ENCODE results near the gene PIGX. TPM values are rescaled to one million over a fixed set of nuclear protein-coding genes. Genes with fewer than 3 reads are reported as not detected.

PIGX gene
- total and polyA plus RNA-seq, 2 experiments from 2014 or later = 13.0 to 14.5 TPM

DNA sequence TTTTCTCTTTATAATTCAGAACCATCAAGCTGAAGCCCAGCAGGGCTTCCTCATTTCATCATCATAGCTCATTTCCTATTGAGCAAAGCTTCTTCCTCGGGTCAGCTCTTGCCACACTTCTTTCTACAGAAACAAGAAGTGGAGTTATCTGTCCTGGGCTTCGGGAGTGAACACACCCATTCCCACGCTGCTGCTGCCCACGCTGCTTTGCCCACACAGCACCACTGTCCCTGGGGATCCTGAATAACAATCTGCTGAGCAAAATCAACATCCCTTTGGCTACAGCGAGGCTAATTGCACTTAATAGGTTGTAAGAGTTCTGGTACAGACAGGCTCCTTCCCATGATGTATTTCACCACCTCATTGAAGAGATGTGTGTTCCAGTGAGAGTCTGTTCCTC, 23.8 kb upstream of the PIGX start:
- H3K4me3 ChIP-seq = no peak overlapping the region
- ATAC-seq (no peak), DNase-seq (ENCODE audit: low spot score) (no peak)
- H3K27me3 ChIP-seq (ENCODE audit: insufficient read depth) = no peaks in the 10 kb centered on the region
- H3K4me1 ChIP-seq (ENCODE audit: insufficient read depth) = peaks cover 14% of the 10 kb centered on the region
- no peaks in the 10 kb centered on the region for H3K9me2 ChIP-seq (ENCODE audit: insufficient read depth)
- no peaks in the 10 kb centered on the region for H4K20me1 ChIP-seq (replicated peaks; ENCODE audit: insufficient read depth)
- Mint-ChIP-seq H3K9me3 (peaks cover 7% of the 10 kb centered on the region; the same call in 2 of the 3 replicates), H3K27ac (peak overlapping the region; percentile 63; the same call in 1 of the 2 replicates), H3K4me3 (no peak overlapping the region), H3K4me1 (peaks cover 18% of the 10 kb centered on the region), H3K27me3 (ENCODE audit: insufficient read depth, low read depth, poor library complexity) (peaks cover 5% of the 10 kb centered on the region), H3K36me3 (ENCODE audit: low read depth) (no peaks in the 10 kb centered on the region; the same call in 2 of the 3 replicates)
- no peaks in the 10 kb centered on the region for H3K36me3 ChIP-seq (ENCODE audit: insufficient read depth)
- no peak overlapping the region for H3K4me2 ChIP-seq
- 0 out of 2 replicates have a peak, but pooled peaks cover 2% of the 10 kb centered on the region for H3F3A ChIP-seq (replicated peaks; ENCODE audit: low read depth)
- peak overlapping the region; percentile 97; the same call in 1 of the 2 replicates for H2AFZ ChIP-seq
- no peak overlapping the region for H3K27ac ChIP-seq (ENCODE audit: low read depth)
- H3K79me2 ChIP-seq (replicated peaks; ENCODE audit: insufficient read depth) = no peaks in the 10 kb centered on the region
- TF ChIP-seq EZH2 (IDR thresholded peaks at IDR 0.05; ENCODE audit: low read depth, unreplicated experiment) = no peak
- TF ChIP-seq JUNB (IDR thresholded peaks at IDR 0.05; ENCODE audit: unreplicated experiment) = no peak
- no peak for TF ChIP-seq ZNF114 (CRISPR knock-in tag; IDR thresholded peaks at IDR 0.05)
- TF ChIP-seq NANOG (IDR thresholded peaks at IDR 0.05; ENCODE audit: borderline replicate concordance) = no peak
- TF ChIP-seq, protein P1, sequence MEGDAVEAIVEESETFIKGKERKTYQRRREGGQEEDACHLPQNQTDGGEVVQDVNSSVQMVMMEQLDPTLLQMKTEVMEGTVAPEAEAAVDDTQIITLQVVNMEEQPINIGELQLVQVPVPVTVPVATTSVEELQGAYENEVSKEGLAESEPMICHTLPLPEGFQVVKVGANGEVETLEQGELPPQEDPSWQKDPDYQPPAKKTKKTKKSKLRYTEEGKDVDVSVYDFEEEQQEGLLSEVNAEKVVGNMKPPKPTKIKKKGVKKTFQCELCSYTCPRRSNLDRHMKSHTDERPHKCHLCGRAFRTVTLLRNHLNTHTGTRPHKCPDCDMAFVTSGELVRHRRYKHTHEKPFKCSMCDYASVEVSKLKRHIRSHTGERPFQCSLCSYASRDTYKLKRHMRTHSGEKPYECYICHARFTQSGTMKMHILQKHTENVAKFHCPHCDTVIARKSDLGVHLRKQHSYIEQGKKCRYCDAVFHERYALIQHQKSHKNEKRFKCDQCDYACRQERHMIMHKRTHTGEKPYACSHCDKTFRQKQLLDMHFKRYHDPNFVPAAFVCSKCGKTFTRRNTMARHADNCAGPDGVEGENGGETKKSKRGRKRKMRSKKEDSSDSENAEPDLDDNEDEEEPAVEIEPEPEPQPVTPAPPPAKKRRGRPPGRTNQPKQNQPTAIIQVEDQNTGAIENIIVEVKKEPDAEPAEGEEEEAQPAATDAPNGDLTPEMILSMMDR (conservative IDR thresholded peaks at IDR 0.05; ENCODE audit: low read depth in 2 of 2) = no peak
- TF ChIP-seq, protein P2, sequence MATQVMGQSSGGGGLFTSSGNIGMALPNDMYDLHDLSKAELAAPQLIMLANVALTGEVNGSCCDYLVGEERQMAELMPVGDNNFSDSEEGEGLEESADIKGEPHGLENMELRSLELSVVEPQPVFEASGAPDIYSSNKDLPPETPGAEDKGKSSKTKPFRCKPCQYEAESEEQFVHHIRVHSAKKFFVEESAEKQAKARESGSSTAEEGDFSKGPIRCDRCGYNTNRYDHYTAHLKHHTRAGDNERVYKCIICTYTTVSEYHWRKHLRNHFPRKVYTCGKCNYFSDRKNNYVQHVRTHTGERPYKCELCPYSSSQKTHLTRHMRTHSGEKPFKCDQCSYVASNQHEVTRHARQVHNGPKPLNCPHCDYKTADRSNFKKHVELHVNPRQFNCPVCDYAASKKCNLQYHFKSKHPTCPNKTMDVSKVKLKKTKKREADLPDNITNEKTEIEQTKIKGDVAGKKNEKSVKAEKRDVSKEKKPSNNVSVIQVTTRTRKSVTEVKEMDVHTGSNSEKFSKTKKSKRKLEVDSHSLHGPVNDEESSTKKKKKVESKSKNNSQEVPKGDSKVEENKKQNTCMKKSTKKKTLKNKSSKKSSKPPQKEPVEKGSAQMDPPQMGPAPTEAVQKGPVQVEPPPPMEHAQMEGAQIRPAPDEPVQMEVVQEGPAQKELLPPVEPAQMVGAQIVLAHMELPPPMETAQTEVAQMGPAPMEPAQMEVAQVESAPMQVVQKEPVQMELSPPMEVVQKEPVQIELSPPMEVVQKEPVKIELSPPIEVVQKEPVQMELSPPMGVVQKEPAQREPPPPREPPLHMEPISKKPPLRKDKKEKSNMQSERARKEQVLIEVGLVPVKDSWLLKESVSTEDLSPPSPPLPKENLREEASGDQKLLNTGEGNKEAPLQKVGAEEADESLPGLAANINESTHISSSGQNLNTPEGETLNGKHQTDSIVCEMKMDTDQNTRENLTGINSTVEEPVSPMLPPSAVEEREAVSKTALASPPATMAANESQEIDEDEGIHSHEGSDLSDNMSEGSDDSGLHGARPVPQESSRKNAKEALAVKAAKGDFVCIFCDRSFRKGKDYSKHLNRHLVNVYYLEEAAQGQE (IDR thresholded peaks at IDR 0.05; ENCODE audit: unreplicated experiment) = no peak
- no peak for TF ChIP-seq STAT1 (IDR thresholded peaks at IDR 0.05; ENCODE audit: unreplicated experiment)
- TF ChIP-seq, protein P3, sequence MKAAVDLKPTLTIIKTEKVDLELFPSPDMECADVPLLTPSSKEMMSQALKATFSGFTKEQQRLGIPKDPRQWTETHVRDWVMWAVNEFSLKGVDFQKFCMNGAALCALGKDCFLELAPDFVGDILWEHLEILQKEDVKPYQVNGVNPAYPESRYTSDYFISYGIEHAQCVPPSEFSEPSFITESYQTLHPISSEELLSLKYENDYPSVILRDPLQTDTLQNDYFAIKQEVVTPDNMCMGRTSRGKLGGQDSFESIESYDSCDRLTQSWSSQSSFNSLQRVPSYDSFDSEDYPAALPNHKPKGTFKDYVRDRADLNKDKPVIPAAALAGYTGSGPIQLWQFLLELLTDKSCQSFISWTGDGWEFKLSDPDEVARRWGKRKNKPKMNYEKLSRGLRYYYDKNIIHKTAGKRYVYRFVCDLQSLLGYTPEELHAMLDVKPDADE (IDR thresholded peaks at IDR 0.05) = no peak
- no peak for TF ChIP-seq POLR2AphosphoS5 (IDR thresholded peaks at IDR 0.05; ENCODE audit: low read depth)
- TF ChIP-seq CREB1 (CRISPR knock-in tag; IDR thresholded peaks at IDR 0.05; ENCODE audit: low read depth) = no peak
- TF ChIP-seq, protein P4, sequence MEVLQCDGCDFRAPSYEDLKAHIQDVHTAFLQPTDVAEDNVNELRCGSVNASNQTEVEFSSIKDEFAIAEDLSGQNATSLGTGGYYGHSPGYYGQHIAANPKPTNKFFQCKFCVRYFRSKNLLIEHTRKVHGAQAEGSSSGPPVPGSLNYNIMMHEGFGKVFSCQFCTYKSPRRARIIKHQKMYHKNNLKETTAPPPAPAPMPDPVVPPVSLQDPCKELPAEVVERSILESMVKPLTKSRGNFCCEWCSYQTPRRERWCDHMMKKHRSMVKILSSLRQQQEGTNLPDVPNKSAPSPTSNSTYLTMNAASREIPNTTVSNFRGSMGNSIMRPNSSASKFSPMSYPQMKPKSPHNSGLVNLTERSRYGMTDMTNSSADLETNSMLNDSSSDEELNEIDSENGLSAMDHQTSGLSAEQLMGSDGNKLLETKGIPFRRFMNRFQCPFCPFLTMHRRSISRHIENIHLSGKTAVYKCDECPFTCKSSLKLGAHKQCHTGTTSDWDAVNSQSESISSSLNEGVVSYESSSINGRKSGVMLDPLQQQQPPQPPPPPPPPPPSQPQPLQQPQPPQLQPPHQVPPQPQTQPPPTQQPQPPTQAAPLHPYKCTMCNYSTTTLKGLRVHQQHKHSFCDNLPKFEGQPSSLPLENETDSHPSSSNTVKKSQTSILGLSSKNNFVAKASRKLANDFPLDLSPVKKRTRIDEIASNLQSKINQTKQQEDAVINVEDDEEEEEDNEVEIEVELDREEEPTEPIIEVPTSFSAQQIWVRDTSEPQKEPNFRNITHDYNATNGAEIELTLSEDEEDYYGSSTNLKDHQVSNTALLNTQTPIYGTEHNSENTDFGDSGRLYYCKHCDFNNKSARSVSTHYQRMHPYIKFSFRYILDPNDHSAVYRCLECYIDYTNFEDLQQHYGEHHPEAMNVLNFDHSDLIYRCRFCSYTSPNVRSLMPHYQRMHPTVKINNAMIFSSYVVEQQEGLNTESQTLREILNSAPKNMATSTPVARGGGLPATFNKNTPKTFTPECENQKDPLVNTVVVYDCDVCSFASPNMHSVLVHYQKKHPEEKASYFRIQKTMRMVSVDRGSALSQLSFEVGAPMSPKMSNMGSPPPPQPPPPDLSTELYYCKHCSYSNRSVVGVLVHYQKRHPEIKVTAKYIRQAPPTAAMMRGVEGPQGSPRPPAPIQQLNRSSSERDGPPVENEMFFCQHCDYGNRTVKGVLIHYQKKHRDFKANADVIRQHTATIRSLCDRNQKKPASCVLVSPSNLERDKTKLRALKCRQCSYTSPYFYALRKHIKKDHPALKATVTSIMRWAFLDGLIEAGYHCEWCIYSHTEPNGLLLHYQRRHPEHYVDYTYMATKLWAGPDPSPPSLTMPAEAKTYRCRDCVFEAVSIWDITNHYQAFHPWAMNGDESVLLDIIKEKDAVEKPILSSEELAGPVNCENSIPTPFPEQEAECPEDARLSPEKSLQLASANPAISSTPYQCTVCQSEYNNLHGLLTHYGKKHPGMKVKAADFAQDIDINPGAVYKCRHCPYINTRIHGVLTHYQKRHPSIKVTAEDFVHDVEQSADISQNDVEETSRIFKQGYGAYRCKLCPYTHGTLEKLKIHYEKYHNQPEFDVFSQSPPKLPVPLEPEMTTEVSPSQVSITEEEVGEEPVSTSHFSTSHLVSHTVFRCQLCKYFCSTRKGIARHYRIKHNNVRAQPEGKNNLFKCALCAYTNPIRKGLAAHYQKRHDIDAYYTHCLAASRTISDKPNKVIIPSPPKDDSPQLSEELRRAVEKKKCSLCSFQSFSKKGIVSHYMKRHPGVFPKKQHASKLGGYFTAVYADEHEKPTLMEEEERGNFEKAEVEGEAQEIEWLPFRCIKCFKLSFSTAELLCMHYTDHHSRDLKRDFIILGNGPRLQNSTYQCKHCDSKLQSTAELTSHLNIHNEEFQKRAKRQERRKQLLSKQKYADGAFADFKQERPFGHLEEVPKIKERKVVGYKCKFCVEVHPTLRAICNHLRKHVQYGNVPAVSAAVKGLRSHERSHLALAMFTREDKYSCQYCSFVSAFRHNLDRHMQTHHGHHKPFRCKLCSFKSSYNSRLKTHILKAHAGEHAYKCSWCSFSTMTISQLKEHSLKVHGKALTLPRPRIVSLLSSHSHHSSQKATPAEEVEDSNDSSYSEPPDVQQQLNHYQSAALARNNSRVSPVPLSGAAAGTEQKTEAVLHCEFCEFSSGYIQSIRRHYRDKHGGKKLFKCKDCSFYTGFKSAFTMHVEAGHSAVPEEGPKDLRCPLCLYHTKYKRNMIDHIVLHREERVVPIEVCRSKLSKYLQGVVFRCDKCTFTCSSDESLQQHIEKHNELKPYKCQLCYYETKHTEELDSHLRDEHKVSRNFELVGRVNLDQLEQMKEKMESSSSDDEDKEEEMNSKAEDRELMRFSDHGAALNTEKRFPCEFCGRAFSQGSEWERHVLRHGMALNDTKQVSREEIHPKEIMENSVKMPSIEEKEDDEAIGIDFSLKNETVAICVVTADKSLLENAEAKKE (CRISPR knock-in tag; IDR thresholded peaks at IDR 0.05) = no peak
- no peak for TF ChIP-seq EZH2phosphoT487 (IDR thresholded peaks at IDR 0.05; ENCODE audit: unreplicated experiment)
- no peak for TF ChIP-seq ZNF331 (CRISPR knock-in tag; IDR thresholded peaks at IDR 0.05; ENCODE audit: low read depth)
